SK-N-SH (cell line): Measurements from ENCODE around the gene ZNF282. TPM values are rescaled to one million over a fixed set of nuclear protein-coding genes. Genes with fewer than 3 reads are reported as not detected.

Experiments used
- CTCF ChIA-PET: fragments of 300-600, 350-600 bp; formaldehyde crosslinking; extraction: SDS; loops from one replicate; lab custom pipeline; 2021; lab: Yijun Ruan, JAX
- POLR2A ChIA-PET: fragments of 350-600 bp; sonication (Branson Sonifier 250); formaldehyde crosslinking; extraction: SDS; loops from one replicate; lab custom pipeline; 2020; ENCODE audit warnings: antibody characterized with exemption, inconsistent platforms; lab: Yijun Ruan, JAX
- DNase-seq: peaks from one replicate; pipeline ENCODE4 v3.0.0; 2012
- H2AFZ ChIP-seq: fragments of 200-600 bp; sonication (generic); 2 replicates; pipeline ENCODE4 v1.8.1; 2016; ENCODE audit warnings: antibody characterized with exemption, mild to moderate bottlenecking, low read depth
- H3F3A ChIP-seq: fragments of 200-600 bp; sonication (generic); replicated peaks from 2 replicates; pipeline ENCODE3; 2016; ENCODE audit warnings: antibody characterized with exemption, mild to moderate bottlenecking; ENCODE audit not compliant: insufficient read depth
- H3K27ac ChIP-seq, 2 experiments: fragments of 200-500 bp in 1 of 2; fragments of 200-600 bp in 1 of 2; sonication (Bioruptor generic) in 1 of 2; sonication (generic), shearing (Covaris generic) in 1 of 2; 2 replicates each; pipeline versions ENCODE4 v1.5.1 to v1.6.1; 2014 to 2016; ENCODE audit warnings: low read depth in 2 of 2, inconsistent platforms in 1 of 2, low read length in 1 of 2, mild to moderate bottlenecking in 1 of 2, mixed read lengths in 1 of 2
- H3K27me3 ChIP-seq: fragments of 200-600 bp; sonication (generic), shearing (Covaris generic); 2 replicates; pipeline ENCODE4 v1.6.1; 2016; ENCODE audit warnings: mixed run types; ENCODE audit not compliant: insufficient read depth
- H3K36me3 ChIP-seq, 2 experiments: fragments of 200-500 bp in 1 of 2; fragments of 200-600 bp in 1 of 2; sonication (Bioruptor generic) in 1 of 2; sonication (generic) in 1 of 2; replicated peaks in 1 of 2; 2 replicates each; pipeline versions ENCODE3 to v1.5.1; 2014 to 2016; ENCODE audit warnings: low read length in 1 of 2, mild to moderate bottlenecking in 1 of 2; ENCODE audit not compliant: insufficient read depth in 2 of 2, control insufficient read depth in 1 of 2
- H3K4me1 ChIP-seq, 2 experiments: fragments of 200-500 bp in 1 of 2; fragments of 200-600 bp in 1 of 2; sonication (Bioruptor generic) in 1 of 2; sonication (generic), shearing (Covaris generic) in 1 of 2; 2 replicates each; pipeline versions ENCODE4 v1.5.1 to v1.6.1; 2014 to 2016; ENCODE audit warnings: low read depth in 1 of 2, low read length in 1 of 2, mixed run types in 1 of 2; ENCODE audit not compliant: insufficient read depth in 2 of 2, control insufficient read depth in 1 of 2
- H3K4me2 ChIP-seq: fragments of 200-600 bp; sonication (generic), shearing (Covaris generic); 2 replicates; pipeline ENCODE4 v1.6.1; 2017; ENCODE audit warnings: mixed run types
- H3K4me3 ChIP-seq, 2 experiments: fragments of 200-500 bp in 1 of 2; fragments of 200-600 bp in 1 of 2; sonication (Bioruptor generic) in 1 of 2; sonication (generic), shearing (Covaris generic) in 1 of 2; 2 replicates each; pipeline versions ENCODE4 v1.5.1 to v1.8.1; 2014 to 2016; ENCODE audit warnings: low read depth in 2 of 2, inconsistent platforms in 1 of 2, low read length in 1 of 2, mild to moderate bottlenecking in 1 of 2, mixed read lengths in 1 of 2, moderate library complexity in 1 of 2
- H3K79me2 ChIP-seq: fragments of 200-600 bp; sonication (generic); 2 replicates; pipeline ENCODE4 v1.8.1; 2017; ENCODE audit warnings: mild to moderate bottlenecking; ENCODE audit not compliant: insufficient read depth
- H3K9ac ChIP-seq: fragments of 200-600 bp; sonication (generic); 2 replicates; pipeline ENCODE4 v1.6.1; 2017; ENCODE audit warnings: mixed run types
- H3K9me2 ChIP-seq: fragments of 200-600 bp; sonication (generic); 2 replicates; pipeline ENCODE4 v1.6.1; 2017; ENCODE audit warnings: mixed run types
- H3K9me3 ChIP-seq: fragments of 200-600 bp; sonication (generic); 2 replicates; pipeline ENCODE4 v1.6.1; 2017; ENCODE audit warnings: mixed run types, mild to moderate bottlenecking, moderate library complexity
- H4K20me1 ChIP-seq: fragments of 200-600 bp; sonication (generic); 2 replicates; pipeline ENCODE4 v1.6.1; 2017; ENCODE audit warnings: mild to moderate bottlenecking, mixed run types; ENCODE audit not compliant: insufficient read depth
- CHD2 ChIP-seq: fragments of 150-350 bp; IDR thresholded peaks from 2 replicates; pipeline ENCODE4 v1.6.1; 2018; ENCODE audit warnings: low read length; ENCODE audit not compliant: partially characterized antibody
- ELF1 ChIP-seq: IDR thresholded peaks from 2 replicates; pipeline ENCODE4 v1.4.0; 2012
- EZH2phosphoT487 ChIP-seq: fragments of 200-600 bp; sonication (generic); IDR thresholded peaks from 2 replicates; pipeline ENCODE4 v1.6.1; 2017; ENCODE audit warnings: low read depth, mixed run types, mild to moderate bottlenecking, antibody characterized with exemption, moderate library complexity, borderline replicate concordance
- FOSL2 ChIP-seq: IDR thresholded peaks from 2 replicates; pipeline ENCODE4 v1.4.0; 2012; ENCODE audit warnings: low read depth, mild to moderate bottlenecking, moderate library complexity, borderline replicate concordance
- FOXJ3 ChIP-seq: sonication (generic); formaldehyde crosslinking; IDR thresholded peaks from 2 replicates; pipeline ENCODE4 v1.5.1; 2020; ENCODE audit warnings: mild to moderate bottlenecking, missing genetic modification reagents
- JUND ChIP-seq: IDR thresholded peaks from 2 replicates; pipeline ENCODE4 v1.4.0; 2012
- MAX ChIP-seq: IDR thresholded peaks from 2 replicates; pipeline ENCODE4 v1.4.0; 2012; ENCODE audit warnings: low read depth
- RAD21 ChIP-seq: IDR thresholded peaks from 2 replicates; pipeline ENCODE4 v1.6.1; 2012; ENCODE audit warnings: mild to moderate bottlenecking, low read length
- RXRA ChIP-seq: IDR thresholded peaks from 2 replicates; pipeline ENCODE4 v1.4.0; 2012; ENCODE audit warnings: low read depth, mild to moderate bottlenecking, borderline replicate concordance
- SIN3A ChIP-seq: IDR thresholded peaks from 2 replicates; pipeline ENCODE4 v1.6.1; 2012; ENCODE audit warnings: low read depth, mild to moderate bottlenecking, low read length, moderate library complexity, borderline replicate concordance
- TCF12 ChIP-seq: IDR thresholded peaks from 2 replicates; pipeline ENCODE4 v1.4.0; 2012
- WGBS: methylation state at CpG from one replicate; pipeline ENCODE4 v1.1.6; 2017; ENCODE audit warnings: low lambda C conversion rate; 5-methylcytosine and 5-hydroxymethylcytosine counted together
- polyA plus RNA-seq, 3 experiments: library from polyadenylated mRNA; depleted of rRNA; stranded (reverse); fragments of >200 nt; gene quantifications; 2 replicates each; pipeline ENCODE4 v1.2.3, GENCODE V29; 2012
- TF ChIP-seq, protein P1 (sequence below): IDR thresholded peaks from 2 replicates; pipeline ENCODE4; 2012
- TF ChIP-seq, protein P2 (sequence below): fragments of 150-350 bp; IDR thresholded peaks from 2 replicates; pipeline ENCODE4 v1.6.1; 2017; ENCODE audit warnings: antibody characterized with exemption, low read length, low read depth, borderline replicate concordance

Gene ZNF282
- polyA plus RNA-seq, 1 of the 3 experiments (the other 2 are of a cell fraction): 17.9 TPM

- Histone ChIP-seq H3K4me2 (no peak overlapping the region), H4K20me1 (no peaks in the 10 kb centered on the region), H3K27ac (peak overlapping the region in 1 of 2 experiments; percentile 34; a peak in 2 of 4 replicates), H3K4me3 (no peak overlapping the region), H3K9me2 (no peaks in the 10 kb centered on the region), H3F3A (peaks cover 25% of the 10 kb centered on the region), H3K9me3 (no peaks in the 10 kb centered on the region), H3K79me2 (no peaks in the 10 kb centered on the region), H2AFZ (no peak overlapping the region), H3K27me3 (no peaks in the 10 kb centered on the region), H3K9ac (no peak overlapping the region), H3K4me1 (peaks cover 6 to 9% of the 10 kb centered on the region in 2 experiments; a peak in 2 of 4 replicates), H3K36me3 (peaks cover 36 to 39% of the 10 kb centered on the region in 2 experiments)
- WGBS: 82% methylated on average over 2 of the region's 2 CpGs
- POLR2A ChIA-PET: no interaction called here
- CTCF ChIA-PET: interaction anchor here (0.8 kb wide), 1 partner anchor 203 kb away, joined by 3 read pairs; no protein-coding TSS in a partner anchor
- TF ChIP-seq TCF12 (0 out of 2 replicates have a peak, but pooled peaks have one; percentile 6), FOSL2 (peak; percentile 38; the same call in 1 of the 2 replicates), JUND (0 out of 2 replicates have a peak, but pooled peaks have one; percentile 33)
- TF ChIP-seq, protein P1, sequence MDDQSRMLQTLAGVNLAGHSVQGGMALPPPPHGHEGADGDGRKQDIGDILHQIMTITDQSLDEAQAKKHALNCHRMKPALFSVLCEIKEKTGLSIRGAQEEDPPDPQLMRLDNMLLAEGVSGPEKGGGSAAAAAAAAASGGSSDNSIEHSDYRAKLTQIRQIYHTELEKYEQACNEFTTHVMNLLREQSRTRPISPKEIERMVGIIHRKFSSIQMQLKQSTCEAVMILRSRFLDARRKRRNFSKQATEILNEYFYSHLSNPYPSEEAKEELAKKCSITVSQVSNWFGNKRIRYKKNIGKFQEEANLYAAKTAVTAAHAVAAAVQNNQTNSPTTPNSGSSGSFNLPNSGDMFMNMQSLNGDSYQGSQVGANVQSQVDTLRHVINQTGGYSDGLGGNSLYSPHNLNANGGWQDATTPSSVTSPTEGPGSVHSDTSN: peak; percentile 41; the same call in 1 of the 2 replicates
- TF ChIP-seq, protein P2, sequence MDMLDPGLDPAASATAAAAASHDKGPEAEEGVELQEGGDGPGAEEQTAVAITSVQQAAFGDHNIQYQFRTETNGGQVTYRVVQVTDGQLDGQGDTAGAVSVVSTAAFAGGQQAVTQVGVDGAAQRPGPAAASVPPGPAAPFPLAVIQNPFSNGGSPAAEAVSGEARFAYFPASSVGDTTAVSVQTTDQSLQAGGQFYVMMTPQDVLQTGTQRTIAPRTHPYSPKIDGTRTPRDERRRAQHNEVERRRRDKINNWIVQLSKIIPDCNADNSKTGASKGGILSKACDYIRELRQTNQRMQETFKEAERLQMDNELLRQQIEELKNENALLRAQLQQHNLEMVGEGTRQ: no peak
- no peak for DNase-seq
Measured at GRCh38 chr7:149257146-149257545, 61.8 kb downstream of the ZNF282 start.

DNA sequence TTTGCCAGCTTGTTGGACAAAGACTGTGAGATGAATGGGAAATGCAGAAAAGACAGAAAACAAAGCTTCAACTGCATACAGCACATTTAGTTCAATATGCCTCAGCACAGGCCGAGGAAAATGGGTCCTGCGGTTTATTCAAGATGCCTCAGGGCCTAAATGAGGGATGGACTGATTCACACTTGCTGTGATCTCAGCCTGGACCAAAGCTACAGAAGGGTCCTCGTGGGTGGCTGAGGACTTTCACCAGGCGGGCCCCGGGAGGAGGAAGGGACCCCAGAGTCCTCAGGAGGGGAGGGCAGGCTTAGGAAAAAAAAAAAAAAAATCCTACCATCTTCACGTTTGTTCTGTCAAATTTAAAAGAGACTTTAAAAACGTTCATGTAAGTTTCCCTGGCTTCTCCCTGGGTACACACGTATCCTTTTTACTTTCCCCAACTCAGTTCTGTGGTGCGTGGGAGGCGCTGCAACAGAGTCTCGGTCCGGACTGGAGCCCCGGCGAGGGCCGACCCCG is 66.0 kb downstream of the ZNF282 start:
- H3K27ac ChIP-seq: peak overlapping the region; percentile 40 to 55
- H3K4me2 ChIP-seq: peak overlapping the region; percentile 79
- H4K20me1 ChIP-seq: no peaks in the 10 kb centered on the region
- H3K27me3 ChIP-seq: no peaks in the 10 kb centered on the region
- peak overlapping the region; percentile 89 for H2AFZ ChIP-seq
- WGBS: 31% methylated on average over 16 of the region's 16 CpGs
- H3K9me2 ChIP-seq: no peaks in the 10 kb centered on the region
- ChIA-PET POLR2A (interaction anchor here (0.7 to 1.7 kb wide), 6 partner anchors 9 to 199 kb away, joined by 3 to 8 read pairs (median 5); partner anchors contain the start of genes ZNF398 and ZNF777), CTCF (interaction anchor here (0.6 to 3.2 kb wide), 53 partner anchors 12 to 1854 kb away, joined by 3 to 76 read pairs (median 4); partner anchors contain the start of genes ZNF282, ZNF398 and ZNF425)
- DNase-seq: peak; percentile 69
- TF ChIP-seq CHD2: no peak
- no peak for TF ChIP-seq SIN3A
- TF ChIP-seq, protein P1: no peak
- TF ChIP-seq, protein P2: no peak
- TF ChIP-seq ELF1: no peak
- no peak for TF ChIP-seq EZH2phosphoT487
- TF ChIP-seq MAX: no peak
- TF ChIP-seq RAD21: no peak
- TF ChIP-seq RXRA: no peak
- no peak for TF ChIP-seq FOXJ3 (CRISPR knock-in tag)
- H3F3A ChIP-seq: peaks cover 26% of the 10 kb centered on the region
- peak overlapping the region; percentile 53 to 62 for H3K4me3 ChIP-seq
- H3K79me2 ChIP-seq: peaks cover 16% of the 10 kb centered on the region; the same call in 1 of the 2 replicates
- H3K36me3 ChIP-seq: peaks cover 0 to 8% of the 10 kb centered on the region in 2 experiments
- H3K9me3 ChIP-seq: no peaks in the 10 kb centered on the region
- peak overlapping the region; percentile 64 for H3K9ac ChIP-seq
- H3K4me1 ChIP-seq: peaks cover 9 to 12% of the 10 kb centered on the region in 2 experiments; a peak in 2 of 4 replicates
